ENCODE results near the gene FCN3. TPM values are rescaled to one million over a fixed set of nuclear protein-coding genes. Genes with fewer than 3 reads are reported as not detected.

The FCN3 gene
- total RNA-seq, 2 experiments from 2014 or later = not detected

DNA sequence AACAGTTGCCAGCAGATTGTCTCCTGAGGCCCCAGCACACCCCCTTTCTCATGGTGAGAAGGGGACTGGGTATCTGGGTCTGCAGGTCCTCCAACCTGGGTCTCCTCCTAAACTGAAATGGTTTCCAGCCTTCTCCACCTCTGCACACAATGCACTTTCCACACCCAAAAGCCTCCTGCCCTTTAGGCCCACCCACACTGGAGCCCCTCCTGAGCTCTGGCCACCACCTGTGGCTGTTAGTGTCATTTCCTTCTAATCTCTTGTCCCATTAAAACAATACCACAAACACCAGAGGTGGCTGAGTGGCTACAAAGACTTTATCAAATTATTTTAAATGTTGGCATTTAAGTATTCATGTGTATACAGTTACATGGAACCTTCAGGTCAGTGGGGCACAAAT lies 29.3 kb upstream of the FCN3 start:
- TF ChIP-seq EZH2phosphoT487 (IDR thresholded peaks at IDR 0.05; ENCODE audit: borderline replicate concordance, low read depth, low read length) (no peak), CTCF (conservative IDR thresholded peaks at IDR 0.05; ENCODE audit: low read length) (no peak)
- no peaks in the 10 kb centered on the region for H3K79me2 ChIP-seq (ENCODE audit: insufficient read depth, low read depth, low read length)
- POLR2A ChIA-PET = interaction anchor here (0.6 to 1.9 kb wide), 4 partner anchors 25 to 232 kb away, joined by 3 to 6 read pairs (median 4); no protein-coding TSS in a partner anchor
- no peaks in the 10 kb centered on the region for H3K9me2 ChIP-seq (ENCODE audit: insufficient read depth, low read length)
- peak overlapping the region; percentile 70 for H3K4me2 ChIP-seq (ENCODE audit: low read length)
- H4K20me1 ChIP-seq (ENCODE audit: insufficient read depth, low read length) = no peaks in the 10 kb centered on the region
- peak; percentile 54 for DNase-seq (ENCODE audit: low spot score)
- CTCF ChIA-PET (ENCODE audit: unreplicated experiment) = interaction anchor here (0.5 to 1.4 kb wide), 4 partner anchors 21 to 203 kb away, joined by 3 to 5 read pairs (median 3); partner anchors contain the start of gene WASF2
- H3K27ac ChIP-seq (ENCODE audit: low read depth, low read length, poor library complexity, severe bottlenecking) = peak overlapping the region; percentile 86
- peaks cover 21% of the 10 kb centered on the region; the same call in 1 of the 2 replicates for H3K36me3 ChIP-seq (ENCODE audit: insufficient read depth, low read length)
- no peaks in the 10 kb centered on the region for H3K9me3 ChIP-seq (ENCODE audit: low read length)
- intact Hi-C loops (cut with micrococcal nuclease; ENCODE audit: unreplicated experiment) = loop anchor here (1.0 to 2.0 kb wide), 4 partner anchors 79 to 202 kb away; no protein-coding TSS in a partner anchor
- H2AFZ ChIP-seq (ENCODE audit: low read length) = peak overlapping the region; percentile 28; the same call in 1 of the 2 replicates
- BruUV-seq (replicated peaks) = no TSS peak
- peaks cover 67% of the 10 kb centered on the region for H3K4me1 ChIP-seq (ENCODE audit: insufficient read depth, low read length, poor library complexity, severe bottlenecking)
- H3K4me3 ChIP-seq (ENCODE audit: low read depth, low read length, poor library complexity, severe bottlenecking) = peak overlapping the region; percentile 43

- Histone ChIP-seq H3K4me2 (ENCODE audit: low read length) (peak overlapping the region; percentile 70), H3K4me3 (ENCODE audit: low read depth, low read length, poor library complexity, severe bottlenecking) (peak overlapping the region; percentile 43), H2AFZ (ENCODE audit: low read length) (peak overlapping the region; percentile 28), H3K36me3 (ENCODE audit: insufficient read depth, low read length) (peaks cover 13% of the 10 kb centered on the region; the same call in 1 of the 2 replicates), H3K9me3 (ENCODE audit: low read length) (no peaks in the 10 kb centered on the region), H3K9me2 (ENCODE audit: insufficient read depth, low read length) (no peaks in the 10 kb centered on the region), H3K79me2 (ENCODE audit: insufficient read depth, low read depth, low read length) (no peaks in the 10 kb centered on the region), H4K20me1 (ENCODE audit: insufficient read depth, low read length) (no peaks in the 10 kb centered on the region), H3K27ac (ENCODE audit: low read depth, low read length, poor library complexity, severe bottlenecking) (peak overlapping the region; percentile 86), H3K4me1 (ENCODE audit: insufficient read depth, low read length, poor library complexity, severe bottlenecking) (peaks cover 62% of the 10 kb centered on the region)
- TF ChIP-seq EZH2phosphoT487 (IDR thresholded peaks at IDR 0.05; ENCODE audit: borderline replicate concordance, low read depth, low read length) (no peak), CTCF (conservative IDR thresholded peaks at IDR 0.05; ENCODE audit: low read length) (peak; percentile 84)
- no TSS peak for BruUV-seq (replicated peaks)
- POLR2A ChIA-PET = interaction anchor here (0.8 to 1.9 kb wide), 3 partner anchors 35 to 80 kb away, joined by 3 to 6 read pairs (median 3); no protein-coding TSS in a partner anchor
- CTCF ChIA-PET (ENCODE audit: unreplicated experiment) = interaction anchor here (0.5 to 1.4 kb wide), 5 partner anchors 22 to 204 kb away, joined by 3 to 6 read pairs (median 3); partner anchors contain the start of gene WASF2
- intact Hi-C loops (cut with micrococcal nuclease; ENCODE audit: unreplicated experiment) = loop anchor here (1.0 to 2.0 kb wide), 4 partner anchors 80 to 203 kb away; no protein-coding TSS in a partner anchor
- peak; percentile 87 for DNase-seq (ENCODE audit: low spot score)
These were observed 28.6 kb upstream of the FCN3 start for GRCh38 chr1:27403065-27403726.
